Fibroblast of villous mesenchyme (primary cell): ENCODE data around the gene FOXB2. TPM values are rescaled to one million over a fixed set of nuclear protein-coding genes. Genes with fewer than 3 reads are reported as not detected.
A peak's percentile ranks its signal among the peaks of the same experiment; 100 is the strongest.

Experiments used
- DNase-seq: peaks from one replicate; pipeline ENCODE4 v3.0.0-alpha.2; 2010; ENCODE audit warnings: low read depth
- H3K4me3 ChIP-seq: 2 replicates; pipeline ENCODE4 v1.5.1; 2011; ENCODE audit warnings: low read depth, mild to moderate bottlenecking, low read length
- CTCF ChIP-seq: IDR thresholded peaks from 2 replicates; pipeline ENCODE4 v1.5.1; 2012; ENCODE audit warnings: low read depth, mild to moderate bottlenecking, low read length; ENCODE audit not compliant: insufficient read depth
- small RNA-seq: library from RNA; depleted of rRNA; stranded (forward); fragments of <200 nt; gene quantifications from one replicate; pipeline ENCODE3, GENCODE V24; 2012
- total RNA-seq: library from RNA; depleted of rRNA; stranded (reverse); fragments of >200 nt; gene quantifications from 2 replicates; pipeline ENCODE4 v1.2.3, GENCODE V29; 2012

The FOXB2 gene
- total RNA-seq, 1 donor, result not detected

GRCh38 chr9:77063645-77064285 is 44.3 kb downstream of the FOXB2 start:
- no peak overlapping the region for H3K4me3 ChIP-seq
- no peak for TF ChIP-seq CTCF
- peak; percentile 76 for DNase-seq

GRCh38 chr9:77066388-77066787 is 46.9 kb downstream of the FOXB2 start:
- TF ChIP-seq CTCF, result no peak
- no peak for DNase-seq
- no peak overlapping the region for H3K4me3 ChIP-seq

Small RNA genes within 50 kb of the gene (small RNA-seq; reads per million reads assigned to genes)
- gene ATP5MFP3, result not detected

Other genes with a start within 250 kb of the FOXB2 start
- 5.5 and 14.2 TPM in 2 replicates for gene PRUNE2, start 113.5 kb upstream of the FOXB2 start, total RNA-seq
- 35.1 and 53.1 TPM in 2 replicates for gene VPS13A, start 157.9 kb downstream of the FOXB2 start, total RNA-seq